Peyer's patch (tissue), 4 donors: ENCODE data around the gene NACC2.

Source experiments
- CTCF ChIP-seq, 6 experiments: fragments of 450-650 bp in 4 of 6; fragments of 200-600 bp in 2 of 6; sonication (generic) in 1 of 6; IDR thresholded peaks; one replicate each; pipeline ENCODE4 v1.5.1; 2017 to 2019; ENCODE audit warnings: antibody characterized with exemption in 6 of 6, mild to moderate bottlenecking in 3 of 6, moderate library complexity in 1 of 6
- POLR2A ChIP-seq, 2 donors: fragments of 450-650 bp; IDR thresholded peaks; one replicate each; pipeline ENCODE4 v1.5.1; 2017; ENCODE audit warnings: antibody characterized with exemption in 2 of 2, mild to moderate bottlenecking in 2 of 2, moderate library complexity in 2 of 2

GRCh38 chr9:136075881-136076678 is 19.0 kb downstream of the NACC2 start:
- TF ChIP-seq CTCF (IDR thresholded peaks at IDR 0.05) (no peak), POLR2A (IDR thresholded peaks at IDR 0.05) (no peak)
